Endodermal cell (in vitro differentiated cells): ENCODE data around the gene GARS1. TPM values are rescaled to one million over a fixed set of nuclear protein-coding genes. Genes with fewer than 3 reads are reported as not detected.

Source experiments
- DNase-seq: peaks from one replicate; pipeline ENCODE4 v3.0.0-alpha.2; 2017
- H3K27ac ChIP-seq: 2 replicates; pipeline ENCODE4 v1.5.1; 2013; ENCODE audit warnings: mild to moderate bottlenecking, low read depth, low read length, moderate library complexity
- H3K27me3 ChIP-seq: 2 replicates; pipeline ENCODE4 v1.6.1; 2013; ENCODE audit warnings: mild to moderate bottlenecking, low read length, moderate library complexity; ENCODE audit not compliant: insufficient read depth, control insufficient read depth, poor library complexity, severe bottlenecking
- H3K36me3 ChIP-seq: 2 replicates; pipeline ENCODE4 v1.7.0; 2013; ENCODE audit warnings: mild to moderate bottlenecking, low read length, moderate library complexity; ENCODE audit not compliant: control insufficient read depth, insufficient read depth
- H3K4me1 ChIP-seq: one replicate; pipeline ENCODE4 v1.7.0; 2013; ENCODE audit warnings: low read length; ENCODE audit not compliant: control insufficient read depth, insufficient read depth
- H3K4me3 ChIP-seq: 2 replicates; pipeline ENCODE4 v1.5.1; 2013; ENCODE audit warnings: mild to moderate bottlenecking, low read length, moderate library complexity
- H3K9ac ChIP-seq: 2 replicates; pipeline ENCODE4 v1.6.1; 2013; ENCODE audit warnings: mild to moderate bottlenecking, low read length, moderate library complexity; ENCODE audit not compliant: poor library complexity, severe bottlenecking; ENCODE audit errors: extremely low read depth
- H3K9me3 ChIP-seq: 2 replicates; pipeline ENCODE4 v1.6.1; 2013; ENCODE audit warnings: mild to moderate bottlenecking, low read length, moderate library complexity; ENCODE audit not compliant: control insufficient read depth
- H3K27ac Mint-ChIP-seq: 2 replicates; pipeline ENCODE4 v1.8.0; 2020; ENCODE audit warnings: mixed read lengths
- H3K27me3 Mint-ChIP-seq: 2 replicates; pipeline ENCODE4 v1.8.0; 2021; ENCODE audit warnings: mild to moderate bottlenecking, mixed read lengths; ENCODE audit not compliant: insufficient read depth
- H3K36me3 Mint-ChIP-seq: 2 replicates; pipeline ENCODE4 v1.8.0; 2020; ENCODE audit warnings: low read depth, mixed read lengths
- H3K4me1 Mint-ChIP-seq: 2 replicates; pipeline ENCODE4 v1.8.0; 2020; ENCODE audit warnings: mixed read lengths
- H3K4me3 Mint-ChIP-seq: 2 replicates; pipeline ENCODE4 v1.8.0; 2020; ENCODE audit warnings: mild to moderate bottlenecking, moderate library complexity, mixed read lengths
- H3K9me3 Mint-ChIP-seq: 2 replicates; pipeline ENCODE4 v1.8.0; 2020; ENCODE audit warnings: mild to moderate bottlenecking, mixed read lengths
- WGBS, 2 experiments: methylation state at CpG; one replicate each; pipeline versions ENCODE4 v1.1.5 to v1.1.7; 2013; ENCODE audit warnings: missing lambda C conversion rate in 2 of 2, mixed read lengths in 1 of 2; ENCODE audit not compliant: insufficient coverage in 1 of 2, insufficient read length in 1 of 2; 5-methylcytosine and 5-hydroxymethylcytosine counted together
- total RNA-seq, 2 donors: library from RNA; stranded (reverse); fragmentation: NEBNext Ultra II Directional in 1 of 2; extraction: Animal tissue kit (Norgen Biotek cat#: 25700) in 1 of 2; gene quantifications; 2 replicates in 1 of 2; 3 replicates in 1 of 2; pipeline ENCODE4 v1.2.1, GENCODE V29; 2021
- TF ChIP-seq, protein P1 (sequence below): fragments of 200-600 bp; sonication (generic); conservative IDR thresholded peaks from 2 replicates; pipeline ENCODE4 v1.5.0; 2021; ENCODE audit warnings: antibody characterized with exemption, mild to moderate bottlenecking

GARS1 gene
- total RNA-seq, 2 donors from 2014 or later, result 113 to 121 TPM

DNA sequence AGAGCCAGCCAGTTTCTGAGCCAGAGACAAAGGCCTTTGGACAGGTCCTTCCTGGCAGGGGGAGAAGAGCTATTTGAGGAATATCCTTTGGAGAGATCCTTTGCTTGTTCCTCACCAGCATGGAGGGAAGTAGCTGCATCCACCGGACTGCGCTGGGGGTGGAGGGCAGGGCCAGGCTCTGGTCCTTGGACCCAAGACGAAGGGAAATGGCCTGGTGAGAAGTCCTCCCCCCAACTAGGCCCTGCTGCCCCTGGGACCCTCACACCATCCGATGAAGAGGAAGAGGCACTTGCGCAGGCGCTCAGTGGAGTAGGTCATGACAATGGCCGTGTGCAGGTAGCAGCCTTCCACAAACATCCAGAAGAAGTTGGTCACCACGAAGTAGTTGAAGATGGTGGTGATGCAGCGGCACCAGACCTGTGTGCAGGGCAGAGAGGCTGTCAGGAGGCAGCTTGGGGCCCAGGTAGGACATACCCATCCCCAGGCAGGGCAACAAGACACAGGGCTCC is 67.8 kb downstream of the GARS1 start:
- no peaks in the 10 kb centered on the region for H3K9me3 Mint-ChIP-seq
- Histone ChIP-seq H3K4me3 (no peak overlapping the region), H3K4me1 (no peaks in the 10 kb centered on the region), H3K27me3 (no peaks in the 10 kb centered on the region), H3K27ac (no peak overlapping the region), H3K9ac (no peak overlapping the region), H3K9me3 (no peaks in the 10 kb centered on the region), H3K36me3 (no peaks in the 10 kb centered on the region)
- H3K27ac Mint-ChIP-seq, result no peak overlapping the region
- H3K27me3 Mint-ChIP-seq, result no peaks in the 10 kb centered on the region
- 91 to 98% methylated on average over 5 to 9 of the region's 9 CpGs for WGBS, 2 experiments
- TF ChIP-seq, protein P1, sequence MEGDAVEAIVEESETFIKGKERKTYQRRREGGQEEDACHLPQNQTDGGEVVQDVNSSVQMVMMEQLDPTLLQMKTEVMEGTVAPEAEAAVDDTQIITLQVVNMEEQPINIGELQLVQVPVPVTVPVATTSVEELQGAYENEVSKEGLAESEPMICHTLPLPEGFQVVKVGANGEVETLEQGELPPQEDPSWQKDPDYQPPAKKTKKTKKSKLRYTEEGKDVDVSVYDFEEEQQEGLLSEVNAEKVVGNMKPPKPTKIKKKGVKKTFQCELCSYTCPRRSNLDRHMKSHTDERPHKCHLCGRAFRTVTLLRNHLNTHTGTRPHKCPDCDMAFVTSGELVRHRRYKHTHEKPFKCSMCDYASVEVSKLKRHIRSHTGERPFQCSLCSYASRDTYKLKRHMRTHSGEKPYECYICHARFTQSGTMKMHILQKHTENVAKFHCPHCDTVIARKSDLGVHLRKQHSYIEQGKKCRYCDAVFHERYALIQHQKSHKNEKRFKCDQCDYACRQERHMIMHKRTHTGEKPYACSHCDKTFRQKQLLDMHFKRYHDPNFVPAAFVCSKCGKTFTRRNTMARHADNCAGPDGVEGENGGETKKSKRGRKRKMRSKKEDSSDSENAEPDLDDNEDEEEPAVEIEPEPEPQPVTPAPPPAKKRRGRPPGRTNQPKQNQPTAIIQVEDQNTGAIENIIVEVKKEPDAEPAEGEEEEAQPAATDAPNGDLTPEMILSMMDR, result no peak
- H3K36me3 Mint-ChIP-seq, result peaks cover 3% of the 10 kb centered on the region
- H3K4me3 Mint-ChIP-seq, result no peak overlapping the region
- DNase-seq, result no peak
- H3K4me1 Mint-ChIP-seq, result no peaks in the 10 kb centered on the region

DNA sequence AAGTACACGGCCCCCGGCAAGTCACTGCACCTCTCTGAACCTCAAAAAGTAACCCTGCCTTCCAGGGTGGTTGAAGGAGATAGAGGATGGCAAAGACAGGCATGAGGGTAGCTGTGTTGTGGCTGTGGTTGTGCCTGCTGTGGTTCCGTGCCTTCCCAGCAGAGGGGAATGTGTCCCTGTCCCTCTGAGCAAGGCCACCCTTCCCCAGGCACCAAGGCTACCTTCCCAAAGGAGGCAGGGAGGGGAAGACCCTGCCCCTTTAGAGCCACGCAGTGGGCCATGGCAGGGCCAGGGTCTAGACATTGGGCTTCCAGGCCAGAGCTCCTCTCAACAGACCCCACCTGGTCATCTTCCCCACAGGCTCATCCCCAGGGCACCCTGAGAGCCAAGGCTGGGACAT is 68.7 kb downstream of the GARS1 start:
- Histone ChIP-seq H3K27me3 (no peaks in the 10 kb centered on the region), H3K9ac (no peak overlapping the region), H3K4me3 (no peak overlapping the region), H3K4me1 (no peaks in the 10 kb centered on the region), H3K36me3 (no peaks in the 10 kb centered on the region), H3K9me3 (no peaks in the 10 kb centered on the region), H3K27ac (no peak overlapping the region)
- WGBS, 2 experiments, result 92 to 100% methylated on average over 1 to 4 of the region's 4 CpGs
- Mint-ChIP-seq H3K4me3 (no peak overlapping the region), H3K9me3 (no peaks in the 10 kb centered on the region), H3K36me3 (no peaks in the 10 kb centered on the region), H3K27ac (no peak overlapping the region), H3K27me3 (no peaks in the 10 kb centered on the region), H3K4me1 (no peaks in the 10 kb centered on the region)
- no peak for DNase-seq
- TF ChIP-seq, protein P1, result peak; percentile 48

DNA sequence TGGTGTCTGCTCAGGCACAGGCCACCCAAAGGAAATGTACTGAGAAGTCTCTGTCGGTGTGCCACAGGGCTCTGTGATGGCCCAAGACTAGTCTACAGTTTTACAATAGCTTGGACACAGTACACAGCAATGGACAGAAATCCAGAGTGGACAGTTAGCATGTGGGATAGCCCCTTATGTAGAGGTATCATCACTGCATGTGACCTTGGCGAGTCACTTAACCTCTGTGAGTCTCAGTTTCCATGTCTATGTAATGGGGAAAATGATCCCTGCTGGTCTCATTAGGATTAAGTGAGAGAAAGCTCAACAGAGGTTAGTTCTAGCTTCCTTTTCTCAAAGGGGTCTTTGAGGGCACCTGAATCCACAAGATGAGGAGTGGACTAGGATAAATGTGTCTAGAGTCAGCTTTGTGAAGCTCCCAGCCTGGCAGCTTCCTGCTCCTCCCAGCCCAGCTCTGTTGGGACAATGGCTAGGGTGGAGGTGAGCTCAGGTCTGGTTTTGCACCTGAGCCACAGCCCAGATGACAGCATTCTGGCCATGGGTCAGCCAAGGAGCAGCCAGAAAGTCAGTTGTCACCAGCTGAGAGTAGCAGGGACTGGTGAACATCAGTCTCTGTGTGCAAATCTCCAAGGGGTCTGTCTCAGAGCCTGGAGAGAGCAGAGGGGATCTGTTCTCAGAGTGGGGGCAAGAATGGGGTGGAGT is 69.7 kb downstream of the GARS1 start:
- DNase-seq, result no peak
- H3K9me3 ChIP-seq, result no peaks in the 10 kb centered on the region
- H3K4me3 ChIP-seq, result no peak overlapping the region
- no peak overlapping the region for H3K27ac ChIP-seq
- no peaks in the 10 kb centered on the region for H3K36me3 ChIP-seq
- Mint-ChIP-seq H3K4me3 (no peak overlapping the region), H3K27ac (no peak overlapping the region), H3K4me1 (no peaks in the 10 kb centered on the region), H3K27me3 (no peaks in the 10 kb centered on the region), H3K36me3 (peaks cover under 1% of the 10 kb centered on the region), H3K9me3 (no peaks in the 10 kb centered on the region)
- no peak overlapping the region for H3K9ac ChIP-seq
- H3K4me1 ChIP-seq, result no peaks in the 10 kb centered on the region
- TF ChIP-seq, protein P1, result no peak
- H3K27me3 ChIP-seq, result no peaks in the 10 kb centered on the region
- WGBS, 2 experiments, result 92 to 100% methylated on average over 2 of the region's 2 CpGs
